ENCODE data around the gene RGS16.

DNA sequence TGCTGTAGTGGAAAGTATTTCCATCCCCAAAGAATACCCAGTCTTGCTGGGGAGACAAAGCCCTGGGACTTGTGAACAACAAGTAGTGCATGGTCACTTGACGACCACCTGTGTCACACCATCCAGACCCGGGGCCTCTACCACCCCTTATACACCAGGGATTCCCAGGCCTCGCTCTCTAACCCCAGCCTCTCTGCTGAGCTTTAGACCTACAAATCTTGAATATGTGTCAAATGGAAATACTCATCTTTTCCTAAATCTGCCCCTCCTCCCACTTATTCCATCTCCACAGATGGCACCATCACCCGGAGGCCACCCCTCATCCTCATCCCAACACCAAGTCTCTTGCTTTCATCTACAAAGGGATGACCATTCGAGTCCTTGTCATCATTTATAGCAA is 14.3 kb downstream of the RGS16 start:
- TF ChIP-seq, protein P1, sequence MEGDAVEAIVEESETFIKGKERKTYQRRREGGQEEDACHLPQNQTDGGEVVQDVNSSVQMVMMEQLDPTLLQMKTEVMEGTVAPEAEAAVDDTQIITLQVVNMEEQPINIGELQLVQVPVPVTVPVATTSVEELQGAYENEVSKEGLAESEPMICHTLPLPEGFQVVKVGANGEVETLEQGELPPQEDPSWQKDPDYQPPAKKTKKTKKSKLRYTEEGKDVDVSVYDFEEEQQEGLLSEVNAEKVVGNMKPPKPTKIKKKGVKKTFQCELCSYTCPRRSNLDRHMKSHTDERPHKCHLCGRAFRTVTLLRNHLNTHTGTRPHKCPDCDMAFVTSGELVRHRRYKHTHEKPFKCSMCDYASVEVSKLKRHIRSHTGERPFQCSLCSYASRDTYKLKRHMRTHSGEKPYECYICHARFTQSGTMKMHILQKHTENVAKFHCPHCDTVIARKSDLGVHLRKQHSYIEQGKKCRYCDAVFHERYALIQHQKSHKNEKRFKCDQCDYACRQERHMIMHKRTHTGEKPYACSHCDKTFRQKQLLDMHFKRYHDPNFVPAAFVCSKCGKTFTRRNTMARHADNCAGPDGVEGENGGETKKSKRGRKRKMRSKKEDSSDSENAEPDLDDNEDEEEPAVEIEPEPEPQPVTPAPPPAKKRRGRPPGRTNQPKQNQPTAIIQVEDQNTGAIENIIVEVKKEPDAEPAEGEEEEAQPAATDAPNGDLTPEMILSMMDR (tag by site-specific recombination; IDR thresholded peaks at IDR 0.05): no peak
- TF ChIP-seq ZFP37 (tag by site-specific recombination; IDR thresholded peaks at IDR 0.05) (no peak), MZF1 (tag by site-specific recombination; IDR thresholded peaks at IDR 0.05; ENCODE audit: borderline replicate concordance) (no peak)
- TF ChIP-seq, protein P2, sequence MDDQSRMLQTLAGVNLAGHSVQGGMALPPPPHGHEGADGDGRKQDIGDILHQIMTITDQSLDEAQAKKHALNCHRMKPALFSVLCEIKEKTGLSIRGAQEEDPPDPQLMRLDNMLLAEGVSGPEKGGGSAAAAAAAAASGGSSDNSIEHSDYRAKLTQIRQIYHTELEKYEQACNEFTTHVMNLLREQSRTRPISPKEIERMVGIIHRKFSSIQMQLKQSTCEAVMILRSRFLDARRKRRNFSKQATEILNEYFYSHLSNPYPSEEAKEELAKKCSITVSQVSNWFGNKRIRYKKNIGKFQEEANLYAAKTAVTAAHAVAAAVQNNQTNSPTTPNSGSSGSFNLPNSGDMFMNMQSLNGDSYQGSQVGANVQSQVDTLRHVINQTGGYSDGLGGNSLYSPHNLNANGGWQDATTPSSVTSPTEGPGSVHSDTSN (CRISPR knock-in tag; IDR thresholded peaks at IDR 0.05): no peak

Measured in HEK293 (cell line).